ENCODE results near the gene RRBP1.
A peak's percentile ranks its signal among the peaks of the same experiment; 100 is the strongest.

The RRBP1 gene

DNA sequence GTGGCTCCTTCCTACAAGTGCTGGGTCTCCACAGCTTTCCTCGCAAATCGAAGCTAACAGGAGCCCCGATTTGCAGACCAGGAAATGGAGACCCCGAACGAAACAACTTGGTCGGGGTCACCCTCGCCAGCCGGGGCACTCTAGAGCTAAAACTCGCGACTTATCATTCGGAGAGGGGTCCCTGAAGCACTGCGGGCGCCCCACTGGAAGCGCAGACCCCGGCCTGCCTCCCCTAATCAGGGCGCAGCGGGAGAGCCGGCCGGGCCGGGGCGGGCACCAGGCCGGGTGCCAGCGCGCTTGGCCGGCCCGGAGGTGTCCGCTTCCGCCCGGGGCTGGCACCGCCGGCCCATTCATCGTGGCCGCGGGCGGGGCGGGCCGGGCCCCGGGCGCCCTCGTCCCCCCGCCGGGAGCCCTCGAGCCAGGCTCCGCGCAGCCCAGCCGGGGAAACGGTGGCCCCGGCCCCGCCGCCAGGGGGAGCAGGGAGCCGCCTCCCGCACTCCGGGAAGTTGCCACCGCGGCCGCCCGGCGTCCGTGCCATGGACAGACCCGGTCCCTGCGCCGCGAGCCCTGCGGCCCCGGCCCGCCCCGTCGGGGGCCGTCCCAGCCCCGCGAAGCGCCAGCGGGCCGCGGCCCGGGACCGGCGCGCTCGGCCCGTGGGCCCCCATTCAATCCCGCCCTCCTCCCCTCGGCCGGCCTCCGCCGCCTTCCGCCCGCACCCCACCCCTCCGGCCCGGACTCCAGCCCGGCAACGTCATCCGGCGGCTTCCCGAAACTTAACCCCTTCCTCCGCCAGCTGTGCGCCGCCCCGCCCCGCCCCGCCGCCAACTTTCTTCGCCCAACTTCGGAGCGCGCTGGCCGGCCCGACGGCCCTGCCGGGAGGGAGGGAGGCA, 961 bp downstream of the RRBP1 start:
- DNase-seq (ENCODE audit: low read depth in 2 of 2), result peak; percentile 72 to 73

GRCh38 chr20:17679941-17680835, 1.9 kb downstream of the RRBP1 start:
- DNase-seq (ENCODE audit: low read depth in 2 of 2), result no peak

DNA sequence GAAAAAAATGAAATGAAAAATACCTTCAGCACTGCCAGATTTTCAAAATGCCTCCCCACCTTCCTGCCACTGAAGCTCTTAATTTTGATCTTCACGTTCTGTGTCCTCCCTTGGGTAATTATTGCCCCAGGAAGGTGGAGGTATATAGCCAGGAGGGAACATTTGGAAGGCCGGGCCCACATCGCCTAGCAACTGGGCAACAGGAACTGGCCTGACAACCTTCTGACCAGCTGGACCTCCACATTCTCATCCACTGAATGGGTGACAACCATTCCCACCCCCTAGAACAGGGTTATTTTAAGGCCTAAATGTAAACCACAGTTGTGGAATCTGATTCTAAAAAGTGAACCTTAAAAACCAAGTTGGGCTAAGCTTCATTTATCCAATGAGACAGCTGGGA, 3.2 kb downstream of the RRBP1 start:
- no peak for DNase-seq (ENCODE audit: low read depth in 2 of 2)

DNA sequence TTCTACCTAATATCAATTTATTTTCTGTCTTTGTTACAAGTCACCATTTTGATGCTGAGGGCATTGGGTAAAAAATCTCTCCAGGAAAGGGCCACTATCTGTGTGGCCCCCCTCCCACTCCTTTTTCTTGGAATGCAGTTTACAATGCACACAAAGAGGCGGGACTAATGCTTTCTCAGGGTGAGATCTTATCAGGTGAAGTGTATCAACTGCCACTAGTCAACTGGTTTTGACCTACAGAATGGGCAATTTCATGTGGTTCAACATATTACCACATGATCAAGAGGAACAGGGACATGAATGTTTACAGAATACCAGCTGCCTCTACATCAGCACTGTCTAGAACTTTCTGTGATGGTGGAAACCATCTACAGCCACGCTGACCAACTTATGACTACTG, 3.7 kb downstream of the RRBP1 start:
- no peak for DNase-seq (ENCODE audit: low read depth in 2 of 2)

DNA sequence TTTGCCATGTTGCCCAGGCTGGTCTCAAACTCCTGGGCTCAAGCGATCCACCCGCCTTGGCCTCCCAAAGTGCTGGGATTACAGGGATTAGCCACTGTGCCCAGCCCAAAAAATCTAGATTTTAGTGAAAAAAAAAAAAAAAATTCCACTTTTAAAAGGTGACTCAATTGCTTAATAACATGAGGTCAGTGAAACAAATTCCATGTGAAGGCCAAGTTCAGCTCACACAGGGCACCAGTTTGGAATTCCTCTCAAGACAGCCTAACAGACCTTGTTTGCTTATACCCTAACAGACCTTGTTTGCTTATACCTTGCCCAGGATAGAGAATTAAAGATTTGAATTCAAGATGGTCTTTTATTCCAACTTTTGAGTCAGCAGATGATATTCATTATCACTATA, 5.1 kb downstream of the RRBP1 start:
- DNase-seq (ENCODE audit: low read depth in 2 of 2), result no peak

DNA sequence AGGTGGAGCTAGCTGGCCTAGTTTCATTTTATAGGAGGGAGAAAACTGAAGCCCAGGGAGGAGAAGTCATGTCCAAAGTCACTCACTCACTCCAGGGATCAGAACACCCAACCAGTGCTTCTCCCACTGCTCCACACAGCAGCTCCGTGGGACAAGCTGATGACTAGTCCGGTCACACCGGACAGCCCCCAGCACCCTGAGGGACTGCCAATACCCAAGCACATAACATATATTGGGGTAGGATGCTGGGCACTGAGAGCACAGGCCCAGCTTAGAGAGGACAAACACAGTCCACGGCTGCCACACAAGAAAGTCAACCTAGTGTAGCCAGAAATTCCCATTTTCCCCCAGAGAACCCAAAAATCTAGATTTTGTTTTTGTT, 5.7 kb downstream of the RRBP1 start:
- no peak for DNase-seq (ENCODE audit: low read depth in 2 of 2)

DNA sequence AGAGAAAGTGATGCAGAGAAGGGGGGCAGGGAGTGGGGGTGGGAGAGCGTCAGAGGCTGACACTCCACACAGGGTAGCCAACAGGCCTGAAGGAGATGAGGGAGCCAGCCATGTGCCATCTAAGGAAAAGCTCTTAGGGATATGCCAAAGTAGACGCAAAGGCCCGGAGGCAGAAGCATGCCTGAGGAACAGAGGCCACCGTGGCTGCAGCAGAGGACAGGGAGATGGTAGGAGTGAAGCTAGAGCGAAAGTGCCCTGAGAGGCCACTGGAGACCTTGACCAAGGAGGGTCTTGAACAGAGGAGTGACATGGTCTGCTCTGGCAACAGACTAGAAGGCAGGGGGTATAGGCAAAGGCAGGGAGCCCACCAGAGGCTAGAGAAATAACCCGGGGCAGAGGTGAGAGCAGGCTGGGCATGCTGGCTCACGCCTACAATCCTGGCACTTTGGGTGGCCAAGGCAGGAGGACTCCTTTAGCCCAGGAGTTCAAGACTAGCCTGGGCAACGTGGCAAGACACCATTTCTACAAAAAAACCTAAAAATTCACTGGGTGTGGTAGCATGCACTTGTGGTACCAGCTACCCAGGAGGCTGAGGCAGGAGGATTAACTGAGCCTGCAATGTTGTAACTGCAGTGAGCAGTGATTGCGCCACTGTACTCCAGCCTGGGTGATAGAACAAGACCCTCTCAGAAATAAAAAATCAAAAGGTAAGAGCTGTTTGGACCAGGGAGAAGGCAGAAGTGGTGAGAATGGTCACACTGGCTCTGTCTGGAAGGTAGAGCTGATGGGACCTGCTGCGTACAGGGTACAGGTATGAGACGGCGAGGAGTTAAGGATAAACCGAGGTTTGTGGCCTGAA, 6.3 kb downstream of the RRBP1 start:
- DNase-seq (ENCODE audit: low read depth in 2 of 2), result no peak

DNA sequence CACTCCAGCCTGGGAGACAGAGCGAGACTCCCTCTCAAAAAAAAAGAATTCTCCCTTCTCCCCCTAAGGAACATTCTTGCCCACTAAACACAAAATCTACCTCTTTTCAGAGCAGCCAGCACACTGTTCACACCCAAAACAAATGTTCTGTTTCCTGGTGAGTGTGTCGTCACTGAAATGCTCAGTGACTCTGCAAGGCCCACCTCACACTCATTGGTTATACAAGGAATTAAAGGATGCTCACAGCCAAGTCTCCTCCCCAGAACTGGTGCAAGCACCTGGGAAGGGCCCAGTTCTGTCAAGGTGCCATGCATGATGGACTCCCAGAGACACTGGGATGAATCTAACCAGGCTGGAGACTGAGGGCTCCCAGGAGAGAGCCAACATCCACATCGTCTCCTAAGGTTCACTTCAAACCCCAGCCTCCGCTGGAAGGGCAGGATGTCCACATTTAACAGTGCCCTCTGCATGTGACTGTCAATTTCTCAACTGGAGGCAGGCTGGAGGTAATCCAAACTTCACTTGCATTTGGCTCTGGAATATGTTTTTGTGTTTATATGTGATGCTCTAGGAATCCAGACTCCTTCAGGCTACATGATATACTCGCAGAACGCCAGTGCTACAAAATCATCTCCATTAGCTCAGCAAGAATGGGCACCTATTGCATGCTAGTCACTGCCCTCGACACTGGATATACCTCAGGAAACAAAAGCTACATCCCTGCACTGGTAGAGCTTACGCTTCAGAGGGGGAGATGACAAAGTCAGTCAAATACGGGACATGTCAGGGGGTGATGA, 7.1 kb downstream of the RRBP1 start:
- no peak for DNase-seq (ENCODE audit: low read depth in 2 of 2)

- DNase-seq (ENCODE audit: low read depth in 2 of 2), result no peak
Observed at GRCh38 chr20:17673084-17673483, 9.0 kb downstream of the RRBP1 start.

DNA sequence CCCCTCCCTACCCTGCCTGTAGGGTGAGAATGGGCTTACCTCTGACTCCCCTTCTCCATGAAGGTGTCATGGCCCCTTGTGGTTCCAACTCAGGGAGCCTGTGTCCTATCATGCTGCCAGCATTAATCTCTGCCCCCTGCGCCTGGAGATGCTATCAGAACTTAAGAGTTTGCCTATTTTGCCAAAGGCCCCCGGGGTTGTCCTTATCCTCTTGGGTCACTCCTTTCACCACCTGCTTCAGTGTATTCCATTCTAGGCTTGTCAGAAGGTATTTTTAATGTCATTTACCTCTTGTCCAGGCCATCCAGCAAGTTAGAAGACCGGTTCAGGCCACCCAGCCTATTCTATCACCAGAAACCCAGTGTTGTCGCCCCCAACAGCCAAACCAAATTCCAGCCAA, 10.5 kb downstream of the RRBP1 start:
- no peak for DNase-seq (ENCODE audit: low read depth in 2 of 2)

DNA sequence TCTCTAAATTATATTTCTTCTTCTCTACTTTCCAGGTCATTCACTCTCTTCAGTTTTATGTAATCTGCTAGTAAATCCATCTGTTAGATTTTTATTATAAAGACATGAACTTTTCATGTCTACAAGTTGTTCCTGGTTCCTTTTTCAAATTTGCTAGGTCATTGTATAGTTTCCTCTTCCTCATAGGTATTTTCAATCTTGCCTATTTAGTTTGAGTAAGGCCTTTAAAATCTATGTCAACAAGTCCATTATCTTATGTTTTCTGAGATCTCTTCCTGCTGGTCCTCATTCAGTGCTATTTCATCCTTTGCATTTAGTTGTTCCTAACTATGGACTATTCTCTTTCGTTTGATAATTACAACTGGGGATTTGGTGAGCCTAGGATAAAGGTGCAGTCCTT, 11.0 kb downstream of the RRBP1 start:
- no peak for DNase-seq (ENCODE audit: low read depth in 2 of 2)

- DNase-seq (ENCODE audit: low read depth in 2 of 2), result no peak
Observed at GRCh38 chr20:17669306-17669931, 12.6 kb downstream of the RRBP1 start.

DNA sequence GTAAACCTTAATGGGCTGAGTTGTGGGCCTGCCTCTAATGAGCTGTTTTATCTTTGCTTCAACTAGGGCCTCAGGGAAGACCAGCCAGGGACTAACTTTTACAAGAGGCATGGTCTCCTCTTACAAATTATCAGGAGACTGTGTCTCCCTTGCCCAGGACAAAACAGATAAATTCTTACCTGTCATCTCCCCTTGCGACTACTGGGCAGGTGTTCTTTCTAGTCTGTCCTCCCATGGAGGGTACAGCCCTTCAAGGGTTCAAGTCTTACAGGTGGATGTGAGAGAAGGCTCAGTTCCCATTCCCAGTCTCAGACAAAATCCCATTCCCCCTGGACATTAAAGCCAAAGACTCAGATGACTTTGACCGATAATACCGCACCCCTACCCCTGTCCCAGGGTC, 13.6 kb downstream of the RRBP1 start:
- DNase-seq (ENCODE audit: low read depth in 2 of 2), result no peak

DNA sequence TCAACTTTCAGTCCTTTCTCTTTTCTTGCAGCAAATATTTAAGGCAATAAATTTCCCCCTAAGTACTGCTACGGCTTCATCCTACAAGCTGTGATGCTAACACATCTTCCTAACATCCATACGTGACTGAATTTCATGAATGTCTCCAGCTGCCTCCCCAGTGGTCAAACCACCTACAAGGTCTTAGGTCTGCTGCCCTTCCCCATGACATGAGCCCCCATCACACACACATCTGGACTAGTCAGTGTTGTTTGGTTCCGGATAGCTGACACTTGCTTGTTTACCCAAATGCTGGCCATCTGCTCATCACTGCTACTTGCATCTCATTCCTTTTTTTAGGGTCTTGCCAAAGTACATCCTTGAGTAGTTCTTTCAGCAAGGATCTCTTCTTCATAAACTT, 14.6 kb downstream of the RRBP1 start:
- DNase-seq (ENCODE audit: low read depth in 2 of 2), result no peak

- DNase-seq (ENCODE audit: low read depth in 2 of 2), result no peak
Observed at GRCh38 chr20:17666481-17666880, 15.6 kb downstream of the RRBP1 start.

DNA sequence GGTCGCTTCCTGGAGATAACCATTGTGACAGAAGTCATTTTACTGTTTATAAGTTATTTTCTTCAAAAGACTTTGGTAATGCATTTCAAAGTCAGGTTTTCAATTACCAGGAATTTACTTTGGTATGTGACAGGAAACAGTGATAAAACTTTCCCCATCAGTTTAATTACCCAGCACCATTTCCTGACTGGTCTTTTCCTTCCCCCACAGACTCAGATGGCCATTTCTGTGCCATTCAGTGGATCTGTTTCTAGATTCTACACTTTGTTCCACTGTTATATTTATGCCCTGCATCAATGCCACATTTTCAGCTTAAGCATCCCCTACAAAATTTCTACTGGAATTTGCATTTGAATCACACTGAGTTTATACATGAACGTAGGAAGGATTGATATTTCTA, 16.3 kb downstream of the RRBP1 start:
- DNase-seq (ENCODE audit: low read depth in 2 of 2), result no peak

DNA sequence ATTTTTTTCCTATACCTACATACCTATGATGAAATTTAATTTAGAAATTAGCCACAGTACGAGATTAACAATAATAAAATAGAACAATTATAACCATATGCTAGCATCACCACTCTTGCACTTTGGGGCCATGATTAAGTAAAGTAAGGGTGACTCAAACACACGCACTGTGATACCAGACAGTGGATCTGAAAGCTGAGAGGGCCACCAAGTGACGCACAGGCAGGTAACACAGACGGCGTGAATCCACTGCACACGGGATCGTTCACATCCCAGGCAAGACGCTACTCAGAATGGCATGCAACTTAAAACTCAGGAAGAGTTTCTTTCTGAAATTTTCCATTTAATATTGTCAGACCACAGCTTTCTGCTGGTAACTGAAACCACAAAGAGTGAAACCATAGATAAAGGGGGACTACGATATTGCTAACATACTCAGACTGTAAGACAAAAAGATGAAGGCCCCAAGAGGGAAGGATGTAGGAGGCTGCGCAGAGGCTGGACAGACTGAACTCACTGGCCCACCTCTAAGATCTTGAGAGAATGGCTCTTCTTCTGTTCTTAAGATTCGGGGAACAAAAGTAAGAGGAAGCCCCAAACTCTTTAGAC, 17.9 kb downstream of the RRBP1 start:
- peak in 1 of 2 donors; percentile 21 for DNase-seq (ENCODE audit: low read depth in 2 of 2)

- no peak for DNase-seq (ENCODE audit: low read depth in 2 of 2)
Observed at GRCh38 chr20:17663486-17663885, 18.6 kb downstream of the RRBP1 start.

GRCh38 chr20:17663040-17663399, 19.0 kb downstream of the RRBP1 start:
- DNase-seq (ENCODE audit: low read depth in 2 of 2), result no peak

GRCh38 chr20:17662333-17663039, 19.6 kb downstream of the RRBP1 start:
- no peak for DNase-seq (ENCODE audit: low read depth in 2 of 2)

Measured in stimulated activated CD4-positive, alpha-beta T cell treated with anti-CD3 and anti-CD28 coated beads, Interleukin-4, amount 100 ng/mL, for 48 hours (primary cell).